Lung (tissue), 12 donors: ENCODE data around the gene CNMD. TPM values are rescaled to one million over a fixed set of nuclear protein-coding genes. Genes with fewer than 3 reads are reported as not detected.

Experiments used
- ATAC-seq: fragments of 200-7000 bp; cut with Tn5 transposase; one replicate; pipeline ENCODE4 v1.9.1; 2020; ENCODE audit warnings: moderate number of reproducible peaks; ENCODE audit not compliant: insufficient read depth, low FRiP score
- DNase-seq, 3 donors: peaks; one replicate each; pipeline ENCODE4 v3.0.0-alpha.2; 2013 to 2017
- H3K27ac ChIP-seq, 2 donors: one replicate each; pipeline ENCODE4 v1.5.1; 2013; ENCODE audit warnings: mild to moderate bottlenecking in 2 of 2, moderate library complexity in 2 of 2, control low read depth in 1 of 2, inconsistent platforms in 1 of 2, low read depth in 1 of 2, low read length in 1 of 2
- H3K27me3 ChIP-seq, 3 donors: one replicate each; pipeline ENCODE4 v1.5.1; 2013; ENCODE audit warnings: low read length in 2 of 3; ENCODE audit not compliant: control insufficient read depth in 3 of 3, insufficient read depth in 3 of 3
- H3K36me3 ChIP-seq, 4 donors: one replicate each; pipeline ENCODE4 v1.5.1; 2013; ENCODE audit warnings: low read length in 4 of 4, mild to moderate bottlenecking in 1 of 4, moderate library complexity in 1 of 4; ENCODE audit not compliant: control insufficient read depth in 4 of 4, insufficient read depth in 4 of 4
- H3K4me1 ChIP-seq, 5 donors: one replicate each; pipeline ENCODE4 v1.5.1; 2013; ENCODE audit warnings: low read length in 5 of 5, mild to moderate bottlenecking in 2 of 5, moderate library complexity in 1 of 5; ENCODE audit not compliant: control insufficient read depth in 5 of 5, insufficient read depth in 5 of 5
- H3K4me3 ChIP-seq: one replicate; pipeline ENCODE4 v1.5.1; 2013; ENCODE audit warnings: mild to moderate bottlenecking, control low read depth, moderate library complexity
- H3K9ac ChIP-seq, 2 donors: one replicate each; pipeline ENCODE4 v1.5.1; 2013; ENCODE audit warnings: low read length in 2 of 2, control low read depth in 1 of 2; ENCODE audit not compliant: insufficient read depth in 1 of 2
- H3K9me3 ChIP-seq, 4 donors: one replicate each; pipeline ENCODE4 v1.5.1; 2013; ENCODE audit warnings: low read length in 3 of 4, mild to moderate bottlenecking in 1 of 4, moderate library complexity in 1 of 4; ENCODE audit not compliant: control insufficient read depth in 4 of 4, insufficient read depth in 3 of 4
- CTCF ChIP-seq: IDR thresholded peaks from 2 replicates; pipeline ENCODE4 v1.5.1; 2012; ENCODE audit warnings: mild to moderate bottlenecking; ENCODE audit errors: control extremely low read depth, extremely low read depth
- WGBS, 2 donors: extraction: QIAGEN DNeasy Blood & Tissue Kit; methylation state at CpG; one replicate each; pipeline ENCODE4 v1.1.7; 2013; 5-methylcytosine and 5-hydroxymethylcytosine counted together
- polyA plus RNA-seq, 2 donors: library from polyadenylated mRNA; stranded (reverse); fragments of 200-250 nt; gene quantifications; one replicate each; pipeline ENCODE4 v1.2.1, GENCODE V29; 2013
- total RNA-seq, 2 donors: library from RNA; depleted of rRNA in 1 of 2; stranded (reverse); fragments of >200 nt in 1 of 2; gene quantifications; one replicate each; pipeline ENCODE4 v1.2.1, GENCODE V29; 2014 to 2021
- donor health status: control.
- donor health status: control.
- donor health status: Bipolar disorder and iron deficiency.
- donor health status: healthy.
- donor health status: DM: yes; HTN: yes; CAD: no.

The CNMD gene
- total and polyA plus RNA-seq, 4 donors, result 0.09 to 1.2 (median 0.10) TPM; not detected in 1

- Histone ChIP-seq H3K9ac (no peak overlapping the region), H3K27me3 (peaks cover 0 to 44% (median 19%) of the 10 kb centered on the region in 3 donors), H3K4me3 (no peak overlapping the region), H3K27ac (no peak overlapping the region), H3K9me3 (peaks cover 0 to 6% (median under 1%) of the 10 kb centered on the region in 4 donors), H3K4me1 (peaks cover 0 to 15% (median 5%) of the 10 kb centered on the region in 5 donors), H3K36me3 (no peaks in the 10 kb centered on the region)
- ATAC-seq (no peak), DNase-seq (no peak)
- no peak for TF ChIP-seq CTCF
These were observed 2.2 kb downstream of the CNMD start for GRCh38 chr13:52737451-52737850.

- Histone ChIP-seq H3K36me3 (no peaks in the 10 kb centered on the region), H3K4me3 (no peak overlapping the region), H3K4me1 (peaks cover 0 to 15% (median 5%) of the 10 kb centered on the region in 5 donors), H3K27ac (no peak overlapping the region), H3K9me3 (peaks cover 0 to 6% (median 0%) of the 10 kb centered on the region in 4 donors), H3K27me3 (peaks cover 0 to 42% (median 19%) of the 10 kb centered on the region in 3 donors), H3K9ac (no peak overlapping the region)
- no peak for TF ChIP-seq CTCF
- ATAC-seq (no peak), DNase-seq (no peak)
- 92 to 96% methylated on average over 2 of the region's 2 CpGs for WGBS, 2 donors
These were observed 2.7 kb downstream of the CNMD start for GRCh38 chr13:52736891-52737290.

- TF ChIP-seq CTCF, result no peak
- ATAC-seq (no peak), DNase-seq (no peak)
- peaks cover 0 to 8% (median 0%) of the 10 kb centered on the region in 5 donors for H3K4me1 ChIP-seq
- H3K27me3 ChIP-seq, result peaks cover 0 to 17% (median 2%) of the 10 kb centered on the region in 3 donors
- no peak overlapping the region for H3K4me3 ChIP-seq
- H3K36me3 ChIP-seq, result no peaks in the 10 kb centered on the region
- H3K9ac ChIP-seq, result no peak overlapping the region
- H3K27ac ChIP-seq, result no peak overlapping the region
- 82 to 85% methylated on average over 4 of the region's 4 CpGs for WGBS, 2 donors
- H3K9me3 ChIP-seq, result no peaks in the 10 kb centered on the region
These were observed 5.5 kb downstream of the CNMD start for GRCh38 chr13:52734075-52734623.

- DNase-seq (no peak), ATAC-seq (no peak)
- no peaks in the 10 kb centered on the region for H3K27me3 ChIP-seq
- TF ChIP-seq CTCF, result no peak
- peaks cover 0 to 2% (median 0%) of the 10 kb centered on the region in 4 donors for H3K9me3 ChIP-seq
- H3K4me1 ChIP-seq, result no peaks in the 10 kb centered on the region
- 95 to 97% methylated on average over 2 of the region's 2 CpGs for WGBS, 2 donors
- H3K9ac ChIP-seq, result no peak overlapping the region
- no peak overlapping the region for H3K4me3 ChIP-seq
- no peaks in the 10 kb centered on the region for H3K36me3 ChIP-seq
- no peak overlapping the region for H3K27ac ChIP-seq
These were observed 13.4 kb downstream of the CNMD start for GRCh38 chr13:52726258-52726657.
